Ishikawa (cell line): ENCODE results near the gene FAM118A.

Experiments
- CEBPB ChIP-seq: IDR thresholded peaks from 2 replicates; pipeline ENCODE4 v1.6.1; 2012
- CREB1 ChIP-seq: IDR thresholded peaks from 2 replicates; pipeline ENCODE4 v1.6.1; 2012; ENCODE audit warnings: low read depth
- EGR1 ChIP-seq: IDR thresholded peaks from 2 replicates; pipeline ENCODE4 v1.6.1; 2012
- EP300 ChIP-seq: IDR thresholded peaks from 2 replicates; pipeline ENCODE4 v1.6.1; 2012; ENCODE audit warnings: borderline replicate concordance
- FOXM1 ChIP-seq: IDR thresholded peaks from 2 replicates; pipeline ENCODE4 v1.6.1; 2012; ENCODE audit warnings: low read depth, borderline replicate concordance
- NFIC ChIP-seq: IDR thresholded peaks from 2 replicates; pipeline ENCODE4 v1.6.1; 2012
- RAD21 ChIP-seq: IDR thresholded peaks from 2 replicates; pipeline ENCODE4 v1.6.1; 2012; ENCODE audit warnings: low read depth
- TAF1 ChIP-seq: IDR thresholded peaks from 2 replicates; pipeline ENCODE4 v1.6.1; 2012; ENCODE audit warnings: low read depth, mild to moderate bottlenecking
- TCF12 ChIP-seq: IDR thresholded peaks from 2 replicates; pipeline ENCODE4 v1.6.1; 2012; ENCODE audit warnings: low read depth
- TEAD4 ChIP-seq: IDR thresholded peaks from 2 replicates; pipeline ENCODE4 v1.6.1; 2012
- YY1 ChIP-seq: IDR thresholded peaks from 2 replicates; pipeline ENCODE4 v1.6.1; 2012; ENCODE audit warnings: low read depth
- ZBTB7A ChIP-seq: IDR thresholded peaks from 2 replicates; pipeline ENCODE4 v1.6.1; 2012; ENCODE audit warnings: low read depth
- TF ChIP-seq, protein P1 (sequence below): IDR thresholded peaks from 2 replicates; pipeline ENCODE4 v1.6.1; 2012; ENCODE audit warnings: low read depth, mild to moderate bottlenecking
- TF ChIP-seq, protein P2 (sequence below): IDR thresholded peaks from 2 replicates; pipeline ENCODE4 v1.6.1; 2012
- TF ChIP-seq, protein P3 (sequence below): IDR thresholded peaks from 2 replicates; pipeline ENCODE4 v1.6.1; 2012

FAM118A gene

DNA sequence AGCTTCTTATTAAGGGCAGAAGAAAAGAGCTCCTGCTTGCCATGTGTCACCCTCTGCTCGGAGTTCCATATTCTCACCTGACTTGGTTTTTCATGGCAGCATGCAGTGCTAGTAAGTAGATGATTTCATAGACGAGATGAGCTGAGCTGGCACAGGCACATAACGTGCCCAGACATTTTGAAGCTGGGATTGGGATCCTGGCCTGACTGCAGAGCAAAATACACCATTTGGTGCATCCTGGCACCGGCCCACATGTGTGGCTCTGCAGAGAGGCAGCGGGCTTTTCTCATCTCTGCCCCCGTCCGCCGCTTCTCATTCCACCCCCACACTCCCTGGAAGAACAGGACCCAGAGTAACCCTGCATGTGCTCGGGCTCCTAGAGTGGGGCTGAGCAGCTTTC lies 24.8 kb downstream of the FAM118A start:
- TF ChIP-seq RAD21 (no peak), TEAD4 (no peak)

DNA sequence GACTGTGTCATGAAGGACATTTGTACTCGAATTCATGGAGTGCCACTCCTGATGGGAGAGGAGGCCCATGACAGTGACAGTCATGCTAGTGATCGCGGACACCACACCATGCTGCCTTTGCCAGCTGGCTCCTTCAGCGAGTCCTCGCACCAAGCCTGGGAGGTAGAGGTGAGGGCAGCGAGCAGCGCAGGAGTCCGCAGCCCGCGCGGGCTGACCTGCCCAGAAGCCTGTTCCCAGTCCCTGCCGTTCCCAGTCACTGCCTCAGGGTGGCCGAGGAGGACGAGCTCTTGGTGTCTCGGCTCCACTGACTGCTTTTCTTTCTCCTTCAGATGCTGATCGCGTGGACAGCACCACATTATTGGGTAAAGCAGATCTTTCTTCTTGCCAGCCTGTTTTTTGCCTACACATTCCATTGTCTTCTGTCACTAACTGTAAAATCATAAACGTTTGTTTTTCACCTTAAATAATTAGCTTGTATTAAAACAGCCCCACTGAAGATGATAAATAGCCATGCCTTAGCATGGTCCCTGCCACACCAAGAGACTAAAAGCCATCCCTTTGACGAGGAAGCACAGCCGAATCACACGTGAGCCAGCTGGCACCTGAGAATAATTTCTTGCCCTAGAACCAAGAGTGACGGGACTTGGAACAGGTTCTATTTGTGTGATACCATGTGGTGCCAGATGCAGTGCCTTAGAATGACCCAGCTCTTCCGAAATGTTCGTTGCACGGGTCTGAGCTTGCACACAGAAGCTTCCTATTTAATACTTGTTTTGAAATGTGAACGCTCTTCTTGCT lies 25.5 kb downstream of the FAM118A start:
- TF ChIP-seq, protein P1, sequence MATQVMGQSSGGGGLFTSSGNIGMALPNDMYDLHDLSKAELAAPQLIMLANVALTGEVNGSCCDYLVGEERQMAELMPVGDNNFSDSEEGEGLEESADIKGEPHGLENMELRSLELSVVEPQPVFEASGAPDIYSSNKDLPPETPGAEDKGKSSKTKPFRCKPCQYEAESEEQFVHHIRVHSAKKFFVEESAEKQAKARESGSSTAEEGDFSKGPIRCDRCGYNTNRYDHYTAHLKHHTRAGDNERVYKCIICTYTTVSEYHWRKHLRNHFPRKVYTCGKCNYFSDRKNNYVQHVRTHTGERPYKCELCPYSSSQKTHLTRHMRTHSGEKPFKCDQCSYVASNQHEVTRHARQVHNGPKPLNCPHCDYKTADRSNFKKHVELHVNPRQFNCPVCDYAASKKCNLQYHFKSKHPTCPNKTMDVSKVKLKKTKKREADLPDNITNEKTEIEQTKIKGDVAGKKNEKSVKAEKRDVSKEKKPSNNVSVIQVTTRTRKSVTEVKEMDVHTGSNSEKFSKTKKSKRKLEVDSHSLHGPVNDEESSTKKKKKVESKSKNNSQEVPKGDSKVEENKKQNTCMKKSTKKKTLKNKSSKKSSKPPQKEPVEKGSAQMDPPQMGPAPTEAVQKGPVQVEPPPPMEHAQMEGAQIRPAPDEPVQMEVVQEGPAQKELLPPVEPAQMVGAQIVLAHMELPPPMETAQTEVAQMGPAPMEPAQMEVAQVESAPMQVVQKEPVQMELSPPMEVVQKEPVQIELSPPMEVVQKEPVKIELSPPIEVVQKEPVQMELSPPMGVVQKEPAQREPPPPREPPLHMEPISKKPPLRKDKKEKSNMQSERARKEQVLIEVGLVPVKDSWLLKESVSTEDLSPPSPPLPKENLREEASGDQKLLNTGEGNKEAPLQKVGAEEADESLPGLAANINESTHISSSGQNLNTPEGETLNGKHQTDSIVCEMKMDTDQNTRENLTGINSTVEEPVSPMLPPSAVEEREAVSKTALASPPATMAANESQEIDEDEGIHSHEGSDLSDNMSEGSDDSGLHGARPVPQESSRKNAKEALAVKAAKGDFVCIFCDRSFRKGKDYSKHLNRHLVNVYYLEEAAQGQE = no peak
- TF ChIP-seq, protein P2, sequence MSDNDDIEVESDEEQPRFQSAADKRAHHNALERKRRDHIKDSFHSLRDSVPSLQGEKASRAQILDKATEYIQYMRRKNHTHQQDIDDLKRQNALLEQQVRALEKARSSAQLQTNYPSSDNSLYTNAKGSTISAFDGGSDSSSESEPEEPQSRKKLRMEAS = no peak
- TF ChIP-seq EP300 = no peak
- TF ChIP-seq EGR1 = no peak
- TF ChIP-seq TAF1 = no peak
- TF ChIP-seq NFIC = no peak
- TF ChIP-seq CEBPB = no peak
- TF ChIP-seq TCF12 = no peak

DNA sequence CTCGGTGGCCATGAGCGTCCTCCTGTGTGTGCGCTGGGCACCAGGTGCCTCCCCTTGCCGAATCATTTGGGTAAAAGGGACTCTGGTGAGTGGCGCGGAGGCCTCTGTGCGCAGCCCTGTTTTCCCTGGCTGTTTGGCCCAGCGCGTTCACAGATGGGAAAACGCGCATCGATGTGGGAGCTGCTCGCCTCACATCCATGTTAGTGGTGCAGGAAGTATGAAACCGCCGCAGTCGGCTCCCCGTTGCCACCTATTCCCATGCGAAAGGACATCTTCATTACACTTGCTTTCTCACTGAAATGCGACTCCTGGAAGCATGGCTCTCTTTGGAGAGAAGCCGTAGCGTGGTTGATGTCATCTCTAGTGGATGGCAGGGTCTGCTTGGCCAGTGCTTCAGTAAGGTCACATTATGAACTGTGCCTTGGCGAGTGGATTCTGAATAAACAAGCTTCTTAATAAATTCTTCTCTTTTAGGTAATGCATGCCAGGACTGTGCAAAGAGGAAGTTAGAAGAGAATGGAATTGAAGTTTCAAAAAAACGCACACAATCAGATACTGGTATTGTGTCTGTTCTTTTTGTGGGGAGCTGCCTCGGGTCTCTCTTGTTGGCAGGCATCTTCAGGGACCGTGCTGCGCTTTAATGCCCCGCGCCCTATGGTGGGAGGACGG lies 26.3 kb downstream of the FAM118A start:
- TF ChIP-seq, protein P1 = no peak
- TF ChIP-seq YY1 (no peak), TAF1 (no peak), ZBTB7A (no peak), FOXM1 (no peak), TCF12 (no peak), NFIC (no peak), TEAD4 (no peak), EGR1 (no peak), CEBPB (no peak)
- TF ChIP-seq, protein P2 = no peak

DNA sequence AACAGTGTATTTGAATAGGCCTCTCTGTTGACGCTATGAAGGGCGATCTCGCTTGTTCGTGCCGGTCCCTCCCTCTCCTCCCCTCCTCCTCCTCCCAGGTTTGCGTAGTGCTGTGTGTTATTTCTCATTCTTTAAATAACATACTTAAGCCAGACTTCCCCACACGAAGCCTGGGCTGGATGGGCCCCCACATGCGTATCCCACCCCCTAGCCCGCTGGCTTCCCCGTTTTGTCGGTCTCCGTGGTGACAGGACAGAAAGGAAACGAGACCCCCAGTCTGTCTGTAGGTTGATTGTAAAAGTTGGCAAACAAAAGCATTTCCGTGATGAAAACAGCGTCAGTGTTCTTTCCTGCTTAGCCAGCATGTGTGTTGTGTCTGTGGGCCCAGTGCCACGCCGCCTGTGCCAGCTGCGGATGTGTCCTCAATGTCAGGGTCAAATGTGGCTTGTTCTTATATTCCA lies 27.3 kb downstream of the FAM118A start:
- no peak for TF ChIP-seq CREB1
- TF ChIP-seq, protein P2 = no peak
- no peak for TF ChIP-seq TEAD4
- no peak for TF ChIP-seq EP300
- no peak for TF ChIP-seq RAD21
- TF ChIP-seq, protein P3, sequence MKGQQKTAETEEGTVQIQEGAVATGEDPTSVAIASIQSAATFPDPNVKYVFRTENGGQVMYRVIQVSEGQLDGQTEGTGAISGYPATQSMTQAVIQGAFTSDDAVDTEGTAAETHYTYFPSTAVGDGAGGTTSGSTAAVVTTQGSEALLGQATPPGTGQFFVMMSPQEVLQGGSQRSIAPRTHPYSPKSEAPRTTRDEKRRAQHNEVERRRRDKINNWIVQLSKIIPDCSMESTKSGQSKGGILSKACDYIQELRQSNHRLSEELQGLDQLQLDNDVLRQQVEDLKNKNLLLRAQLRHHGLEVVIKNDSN = no peak
- TF ChIP-seq FOXM1 = no peak
- TF ChIP-seq TAF1 = no peak
- no peak for TF ChIP-seq EGR1
- TF ChIP-seq, protein P1 = no peak
- TF ChIP-seq TCF12 = no peak
- TF ChIP-seq NFIC = no peak
- no peak for TF ChIP-seq ZBTB7A
- TF ChIP-seq CEBPB = no peak

DNA sequence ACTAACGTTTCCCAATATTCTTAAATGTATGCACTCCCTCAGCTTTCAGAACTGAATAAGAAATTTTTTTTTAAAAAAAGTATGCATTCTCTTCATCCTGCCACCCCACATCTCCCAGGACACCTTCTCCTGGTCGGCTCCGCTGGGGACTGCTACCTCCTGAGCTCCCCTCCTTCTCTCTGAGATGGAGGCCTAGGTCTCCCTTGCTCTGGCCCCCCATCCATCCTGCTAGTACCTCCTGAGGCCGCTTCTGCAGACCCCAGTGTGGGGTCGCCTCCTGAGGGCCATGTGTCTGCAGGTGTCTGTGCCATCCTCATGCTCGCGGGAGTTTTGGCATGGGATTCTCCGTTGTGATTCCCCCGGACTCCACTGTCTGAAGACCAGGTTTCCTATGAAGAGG lies 27.8 kb downstream of the FAM118A start:
- TF ChIP-seq TAF1 (no peak), NFIC (no peak), EGR1 (no peak), CEBPB (no peak), FOXM1 (no peak), EP300 (no peak), ZBTB7A (no peak), TEAD4 (no peak)
- TF ChIP-seq, protein P3 = no peak
- TF ChIP-seq, protein P2 = no peak
